SH-SY5Y (cell line): Measurements from ENCODE around the gene JMJD7.

Source experiments
- GATA2 ChIP-seq: IDR thresholded peaks from 2 replicates; pipeline ENCODE4 v1.6.1; 2011; ENCODE audit warnings: mild to moderate bottlenecking, low read depth, low read length
- GATA3 ChIP-seq: IDR thresholded peaks from 2 replicates; pipeline ENCODE4 v1.6.1; 2011; ENCODE audit warnings: low read depth, mild to moderate bottlenecking, low read length, moderate library complexity

DNA sequence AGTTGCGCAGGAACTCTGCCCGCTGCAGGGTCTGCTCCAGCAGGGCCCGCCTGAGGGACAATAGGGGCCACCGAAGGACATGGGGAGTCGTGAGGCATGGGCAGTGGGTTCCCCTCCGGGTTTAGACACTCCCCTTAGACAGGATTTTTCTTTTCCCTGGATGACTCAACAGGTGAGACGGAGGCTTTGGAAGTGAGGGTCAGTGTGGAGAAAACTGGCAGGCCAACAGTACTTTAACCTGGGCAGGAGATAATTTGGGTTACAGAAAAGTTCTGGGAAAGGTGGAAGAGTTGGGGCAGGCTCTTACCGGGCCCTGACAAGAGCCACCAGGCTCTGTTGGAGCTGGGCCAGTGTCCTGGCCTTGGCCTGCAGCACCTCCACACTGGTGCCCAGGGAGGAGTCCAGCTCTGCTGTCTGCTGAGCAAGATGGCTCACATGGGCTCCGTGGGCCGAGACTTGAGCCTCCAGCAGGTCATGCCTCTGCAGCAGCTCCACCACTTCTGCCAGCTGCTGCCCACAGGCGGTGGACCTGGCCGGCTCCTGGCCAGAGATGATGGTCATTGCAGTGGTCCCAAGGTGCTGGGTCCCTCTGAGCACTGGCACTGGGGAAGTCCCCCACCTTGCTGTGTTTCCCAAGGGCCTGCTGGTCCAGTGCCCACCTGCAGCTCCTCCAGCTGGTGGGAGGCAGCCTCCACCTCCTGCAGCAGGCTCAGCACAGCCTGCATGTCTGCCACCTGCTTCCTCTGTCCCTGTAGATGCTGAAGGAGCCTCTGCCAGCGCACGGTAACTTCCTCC, 55.0 kb downstream of the JMJD7 start:
- TF ChIP-seq GATA3 (no peak), GATA2 (no peak)
